SK-N-SH treated with all-trans-retinoic acid at 6 μM for 48 hours (cell line): Measurements from ENCODE around the gene C11orf68.

Experiments
- ISL1 ChIP-seq: fragments of 250-450 bp; sonication (Bioruptor Pico); IDR thresholded peaks from 2 replicates; pipeline ENCODE4 v2.1.2; 2022; ENCODE audit warnings: mild to moderate bottlenecking, moderate library complexity
- PATZ1 ChIP-seq: fragments of 250-450 bp; sonication (Bioruptor Pico); IDR thresholded peaks from 2 replicates; pipeline ENCODE4 v1.8.0; 2020; ENCODE audit warnings: mild to moderate bottlenecking, moderate library complexity, borderline replicate concordance
- POU6F1 ChIP-seq: fragments of 250-450 bp; sonication (Bioruptor Pico); IDR thresholded peaks from 2 replicates; pipeline ENCODE4 v1.8.0; 2021; ENCODE audit warnings: low read depth, mild to moderate bottlenecking, moderate library complexity, borderline replicate concordance

GRCh38 chr11:65870307-65870658 lies 48.6 kb downstream of the C11orf68 start:
- no peak for TF ChIP-seq POU6F1
- TF ChIP-seq ISL1 (CRISPR knock-in tag), result no peak
- no peak for TF ChIP-seq PATZ1
